HS-27A (cell line): ENCODE results near the gene INO80E.
"Not testable (repeated sequence)": the region's sequence is repeated elsewhere in the genome, so short reads cannot be mapped to it uniquely, and the experiment has no call there.

Experiments
- DNase-seq: peaks from one replicate; pipeline ENCODE4 v3.0.0-alpha.2; 2012; ENCODE audit warnings: low read depth, missing footprints

INO80E gene, protein sequence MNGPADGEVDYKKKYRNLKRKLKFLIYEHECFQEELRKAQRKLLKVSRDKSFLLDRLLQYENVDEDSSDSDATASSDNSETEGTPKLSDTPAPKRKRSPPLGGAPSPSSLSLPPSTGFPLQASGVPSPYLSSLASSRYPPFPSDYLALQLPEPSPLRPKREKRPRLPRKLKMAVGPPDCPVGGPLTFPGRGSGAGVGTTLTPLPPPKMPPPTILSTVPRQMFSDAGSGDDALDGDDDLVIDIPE

DNA sequence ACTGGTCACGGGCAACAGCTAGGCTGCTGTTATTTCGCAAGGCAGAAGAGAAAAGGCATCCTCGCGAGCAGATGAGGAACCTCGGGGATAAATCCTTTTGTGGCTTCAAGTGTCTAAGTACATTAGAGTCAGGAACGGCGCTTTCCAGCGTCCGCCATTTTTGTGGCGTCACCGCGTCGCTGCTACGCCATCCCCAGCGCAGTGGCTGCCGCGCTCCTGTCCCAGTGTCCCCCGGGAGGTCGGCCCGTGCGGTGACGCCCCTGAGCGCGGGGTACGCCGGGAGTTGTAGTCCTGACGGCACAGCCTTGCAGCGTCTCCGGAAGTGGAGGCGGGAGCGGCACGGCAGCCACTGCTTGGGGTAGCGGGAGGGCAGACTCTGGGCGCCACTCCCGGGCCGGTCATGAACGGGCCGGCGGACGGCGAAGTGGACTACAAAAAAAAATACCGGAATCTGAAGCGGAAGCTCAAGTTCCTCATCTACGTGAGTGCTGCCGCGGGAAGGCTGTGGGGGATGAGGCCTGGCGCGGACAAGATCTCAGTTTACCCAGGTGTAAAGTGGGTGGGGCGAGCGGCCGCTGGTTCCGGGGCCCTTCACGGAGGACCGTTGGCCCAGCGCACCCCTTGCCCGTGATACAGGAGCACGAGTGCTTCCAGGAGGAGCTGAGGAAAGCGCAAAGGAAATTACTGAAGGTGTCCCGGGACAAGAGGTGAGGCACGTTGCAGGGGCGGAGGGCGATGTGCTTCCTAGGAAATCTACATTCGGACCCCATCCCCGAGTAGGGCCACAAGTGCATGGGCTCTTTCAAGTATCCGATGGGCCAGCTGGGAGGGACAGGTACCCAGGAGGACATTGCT, at the start of gene INO80E:
Gene INO80E, plus strand, starts transcription at position 331 of the 855 bp plus-strand sequence. Its CDS starts 70 bp downstream, at position 401.
- DNase-seq, result peak; percentile 81

DNA sequence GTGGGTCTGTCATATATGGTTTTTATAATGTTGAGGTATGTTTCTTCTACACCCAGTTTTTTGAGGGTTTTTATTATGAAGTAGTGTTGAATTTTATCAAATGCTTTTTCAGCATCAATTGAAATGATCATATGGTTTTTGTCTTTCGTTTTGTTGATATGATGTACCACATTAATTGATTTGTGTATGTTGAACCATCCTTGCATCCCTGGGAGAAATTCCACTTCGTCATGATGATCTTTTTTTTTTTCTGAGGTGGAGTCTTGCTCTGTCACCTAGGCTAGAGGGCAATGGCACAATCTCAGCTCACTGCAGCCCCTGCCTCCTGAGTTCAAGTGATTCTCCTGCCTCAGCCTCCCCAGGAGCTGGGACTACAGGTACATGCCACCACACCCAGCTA, 48.1 kb upstream of the INO80E start:
- no peak for DNase-seq

DNA sequence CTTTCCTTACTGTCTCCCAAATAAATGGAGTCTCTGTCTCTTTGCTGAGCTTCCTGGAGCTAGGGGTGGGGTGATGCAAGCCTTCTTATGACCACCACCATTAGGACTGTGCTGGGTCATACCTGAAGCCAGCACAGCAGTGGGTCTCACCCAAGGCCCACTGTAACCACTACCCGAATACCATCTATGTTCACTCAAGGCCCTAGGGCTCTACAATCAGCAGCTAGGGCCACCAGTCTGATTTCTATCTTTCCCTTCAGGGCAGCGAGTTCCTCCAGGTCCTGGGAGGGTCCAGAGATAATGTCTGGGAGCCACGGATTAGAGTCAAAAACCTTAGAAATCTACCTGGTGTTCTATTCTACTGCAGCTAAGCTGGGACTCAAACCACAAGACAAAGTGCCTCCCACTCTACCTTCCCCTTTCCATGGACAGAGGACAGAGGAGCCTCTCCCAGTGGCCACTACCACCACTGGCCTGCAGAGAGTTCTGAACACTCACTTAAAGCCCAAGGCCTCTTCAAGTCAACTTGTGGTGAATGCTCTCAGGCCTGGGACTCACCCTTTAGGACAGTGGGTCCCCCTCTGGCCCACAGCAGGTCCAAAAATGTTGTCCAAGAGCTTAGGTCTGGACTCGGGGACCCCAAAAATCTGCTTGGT, 45.1 kb upstream of the INO80E start:
- DNase-seq, result no peak

DNA sequence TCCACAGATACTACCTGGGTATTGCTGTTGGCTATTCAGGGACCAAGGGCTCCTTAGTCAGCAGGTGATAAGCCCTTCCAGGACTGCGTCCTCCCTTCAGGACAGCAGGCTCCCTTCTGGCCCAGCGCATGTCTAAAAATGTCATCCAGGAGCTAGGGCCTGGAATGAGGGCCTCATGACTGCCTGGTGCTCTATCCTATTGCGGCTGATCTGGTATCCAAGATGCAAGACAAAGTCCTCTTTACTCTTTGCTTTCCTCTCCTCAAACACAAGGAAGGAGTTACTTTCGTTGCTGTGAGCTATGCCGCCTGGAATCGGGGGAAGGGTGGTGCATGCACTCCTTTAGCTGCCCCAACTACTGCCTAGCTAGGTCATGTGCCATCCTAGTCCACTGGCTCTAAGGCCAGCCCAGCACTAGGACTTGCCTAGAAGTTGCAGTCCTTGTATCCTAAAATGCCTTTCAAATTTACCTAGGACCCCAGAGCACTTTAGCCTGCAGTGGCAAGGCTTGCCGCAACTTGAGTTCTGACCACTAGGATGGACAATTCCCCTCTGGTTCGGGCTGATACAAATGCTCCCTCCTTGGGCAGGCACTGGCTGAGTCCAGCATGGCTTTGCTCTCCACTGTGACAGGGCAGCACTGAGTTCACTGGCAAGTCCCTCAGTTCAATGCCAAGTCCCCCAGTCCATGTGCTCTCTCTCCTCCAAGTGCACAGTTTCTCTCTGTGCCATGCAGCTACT, 44.2 kb upstream of the INO80E start:
- no peak for DNase-seq

DNA sequence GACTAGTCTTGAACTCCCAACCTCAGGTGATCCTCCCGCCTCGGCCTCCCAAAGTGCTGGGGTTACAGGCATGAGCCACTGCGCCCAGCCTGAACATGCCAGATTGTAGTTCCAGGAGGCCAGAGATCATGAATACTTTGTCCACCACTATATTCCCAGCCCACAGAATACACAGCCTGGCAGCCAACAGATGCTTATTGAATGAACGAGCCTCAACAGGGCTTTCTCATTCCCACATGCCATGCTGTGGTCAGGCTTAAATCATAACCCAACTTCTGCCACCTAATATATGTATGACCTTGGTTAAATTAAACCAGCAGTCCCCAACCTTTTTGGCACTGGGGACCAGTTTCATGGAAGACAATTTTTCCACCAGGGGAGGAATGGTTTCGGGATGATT, 37.3 kb upstream of the INO80E start:
- no peak for DNase-seq

DNA sequence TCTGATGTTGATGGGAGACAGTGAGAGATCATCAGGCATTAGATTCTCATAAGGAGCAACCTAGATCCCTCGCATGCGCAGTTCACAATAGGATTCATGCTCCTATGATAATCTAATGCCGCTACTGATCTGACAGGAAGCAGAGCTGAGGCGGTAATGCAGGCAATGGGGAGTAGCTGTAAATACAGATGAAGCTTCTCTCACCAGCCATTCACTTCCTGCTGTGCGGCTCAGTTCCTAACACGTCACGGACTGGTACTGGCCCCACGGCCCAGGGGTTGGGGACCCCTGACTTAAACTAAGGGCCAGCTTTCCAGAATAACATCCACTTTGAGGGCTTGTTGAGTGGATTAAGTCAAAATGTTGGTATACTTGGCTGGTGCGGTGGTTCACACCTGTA, 36.7 kb upstream of the INO80E start:
- DNase-seq, result no peak

DNA sequence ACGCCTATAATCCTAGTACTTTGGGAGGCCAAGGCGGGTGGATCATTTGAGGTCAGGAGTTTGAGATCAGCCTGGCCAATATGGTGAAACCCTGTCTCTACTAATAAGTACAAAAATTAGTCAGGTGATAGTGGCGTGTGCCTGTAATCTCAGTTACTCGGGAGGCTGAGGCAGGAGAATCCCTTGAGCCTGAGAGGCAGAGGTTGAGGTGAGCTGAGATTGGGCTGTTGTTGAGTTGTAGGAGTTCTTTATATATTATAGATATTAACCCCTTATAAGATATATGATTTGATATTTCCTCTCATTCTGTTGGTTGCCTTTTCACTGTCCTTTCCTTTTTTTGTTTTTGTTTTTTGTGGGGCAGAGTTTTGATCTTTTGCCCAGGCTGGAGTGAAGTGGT, 36.2 kb upstream of the INO80E start:
- not testable (repeated sequence) for DNase-seq

DNA sequence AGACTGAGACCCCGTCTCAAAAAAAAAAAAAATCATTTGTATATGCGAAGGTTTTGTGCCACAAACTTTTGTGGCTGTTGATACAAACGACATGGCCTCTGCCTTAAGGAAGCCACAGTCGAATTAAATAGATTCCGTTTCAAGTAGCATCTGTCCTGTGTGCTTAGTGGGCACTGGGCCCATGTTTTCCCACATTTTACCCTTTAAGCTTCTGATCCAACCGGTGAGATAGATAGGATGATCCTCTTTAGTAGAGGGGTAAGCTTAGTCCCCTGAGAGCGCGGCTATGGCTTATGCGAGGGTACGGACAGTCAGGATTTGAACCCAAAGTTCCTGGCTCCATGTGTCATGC, 34.9 kb upstream of the INO80E start:
- DNase-seq, result no peak

DNA sequence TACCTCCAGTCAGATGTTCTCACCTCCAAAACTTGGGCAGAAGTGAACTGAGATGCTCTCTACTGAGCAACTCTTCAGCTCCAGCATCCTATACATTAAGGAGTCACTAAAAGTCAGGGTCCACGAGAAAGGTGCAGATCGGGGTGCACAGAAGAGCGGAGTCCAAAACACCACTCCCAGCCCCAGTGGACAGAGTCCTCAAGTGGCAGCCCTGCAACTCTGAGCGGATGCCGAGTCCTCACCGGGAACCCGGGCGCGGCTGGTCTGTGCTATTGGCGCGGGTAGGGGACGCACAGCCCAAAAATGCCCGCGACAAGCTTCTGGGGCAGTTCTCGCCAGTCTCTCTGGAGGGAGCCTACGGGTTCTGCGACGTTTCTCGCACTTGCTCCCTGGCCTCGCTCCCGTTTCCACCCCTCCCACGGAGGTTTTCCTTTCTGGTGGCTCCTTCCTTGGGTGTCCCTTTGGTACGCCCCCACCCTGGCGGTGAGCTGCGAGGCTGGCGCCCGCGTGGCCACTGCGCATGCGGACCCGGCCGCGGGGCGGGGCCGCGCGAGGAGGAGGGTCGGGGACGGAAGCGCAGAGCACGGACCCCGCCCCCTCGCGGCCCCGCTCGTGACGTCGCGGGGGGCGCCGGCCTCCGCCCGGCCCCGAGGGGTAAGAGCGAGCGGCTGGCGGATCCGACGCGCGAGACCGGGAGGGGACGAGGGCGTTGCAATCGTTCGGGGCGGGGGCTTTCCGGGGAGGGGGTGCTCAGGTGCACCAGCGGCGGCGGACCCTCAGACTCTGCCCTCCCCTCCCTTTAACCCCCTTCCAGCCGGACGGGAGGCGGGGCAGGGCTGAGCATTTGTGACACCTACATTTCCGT, 34.3 kb upstream of the INO80E start, which contains the start of gene TMEM219:
Gene TMEM219, plus strand, starts transcription at position 601 of the 865 bp plus-strand sequence. CDS start 1,065 bp downstream, outside the sequence.
- peak; percentile 73 for DNase-seq

DNA sequence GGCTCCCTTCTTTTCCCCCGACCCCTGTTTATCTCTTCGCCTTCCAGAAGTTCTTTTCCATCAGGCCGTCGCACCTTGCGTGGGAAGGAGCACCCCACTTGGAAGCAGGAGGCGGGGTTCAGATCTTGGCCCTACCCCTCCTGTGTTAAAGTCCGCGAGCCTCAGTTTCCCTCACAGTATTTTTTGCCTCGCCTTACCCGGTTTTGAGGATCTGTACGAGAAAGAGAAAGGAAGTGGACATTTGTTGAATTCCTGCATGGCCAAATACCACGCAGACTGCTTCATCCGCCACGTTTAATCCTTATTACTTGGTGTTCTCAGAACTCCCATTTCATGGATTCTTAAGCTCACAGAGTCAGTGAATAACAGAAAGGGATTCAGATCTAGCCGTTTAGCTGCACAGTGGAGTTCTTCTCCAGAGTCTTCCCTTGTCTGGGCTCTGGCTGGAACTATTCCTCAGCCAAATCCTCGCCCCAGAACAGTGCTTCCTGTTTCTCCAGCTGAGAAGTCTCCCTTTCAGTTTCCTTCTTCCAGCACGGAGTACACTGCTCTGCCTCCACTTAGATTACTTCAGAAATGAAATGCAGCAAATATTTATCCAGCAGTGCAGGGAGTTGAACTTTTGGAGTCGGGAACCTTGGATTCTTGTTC, 33.6 kb upstream of the INO80E start:
- no peak for DNase-seq

DNA sequence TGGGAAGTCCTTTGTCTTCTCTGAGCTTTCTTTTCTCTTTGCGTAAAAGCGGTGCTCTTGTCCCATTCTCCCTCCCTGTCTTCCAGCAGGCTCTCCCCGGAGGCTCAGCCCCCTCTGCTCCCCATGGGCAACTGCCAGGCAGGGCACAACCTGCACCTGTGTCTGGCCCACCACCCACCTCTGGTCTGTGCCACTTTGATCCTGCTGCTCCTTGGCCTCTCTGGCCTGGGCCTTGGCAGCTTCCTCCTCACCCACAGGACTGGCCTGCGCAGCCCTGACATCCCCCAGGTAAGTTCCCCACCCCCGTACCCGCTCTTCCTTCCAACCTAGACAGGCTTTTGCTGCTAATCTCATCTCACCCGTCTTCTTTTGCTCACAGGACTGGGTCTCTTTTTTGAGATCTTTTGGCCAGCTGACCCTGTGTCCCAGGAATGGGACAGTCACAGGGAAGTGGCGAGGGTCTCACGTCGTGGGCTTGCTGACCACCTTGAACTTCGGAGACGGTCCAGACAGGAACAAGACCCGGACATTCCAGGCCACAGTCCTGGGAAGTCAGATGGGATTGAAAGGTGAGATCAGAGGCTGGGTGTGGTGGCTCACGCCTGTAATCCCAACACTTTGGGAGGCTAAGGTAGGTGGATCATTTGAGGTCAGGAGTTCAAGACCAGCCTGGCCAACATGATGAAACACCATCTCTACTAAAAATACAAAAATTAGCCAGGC, 32.9 kb upstream of the INO80E start:
- DNase-seq, result no peak

DNA sequence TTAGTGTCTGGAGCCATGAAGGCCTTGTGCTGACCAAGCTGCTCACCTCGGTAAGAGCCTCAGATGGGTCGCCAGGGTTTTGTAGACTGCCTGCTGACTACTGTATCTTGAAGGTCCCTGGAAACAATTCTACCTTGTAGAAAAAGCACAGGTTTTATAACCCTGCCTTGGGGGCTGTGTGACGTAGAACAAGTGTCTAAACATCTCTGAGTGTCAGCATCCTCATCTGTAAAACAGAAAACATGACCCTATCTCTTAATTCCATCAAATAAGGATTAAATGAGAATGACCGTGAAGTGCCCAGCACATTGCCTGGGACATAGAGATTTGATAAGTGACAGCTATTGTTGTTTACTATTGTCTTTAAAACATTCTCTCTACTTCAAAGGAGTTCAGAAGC, 27.8 kb upstream of the INO80E start:
- DNase-seq, result no peak

DNA sequence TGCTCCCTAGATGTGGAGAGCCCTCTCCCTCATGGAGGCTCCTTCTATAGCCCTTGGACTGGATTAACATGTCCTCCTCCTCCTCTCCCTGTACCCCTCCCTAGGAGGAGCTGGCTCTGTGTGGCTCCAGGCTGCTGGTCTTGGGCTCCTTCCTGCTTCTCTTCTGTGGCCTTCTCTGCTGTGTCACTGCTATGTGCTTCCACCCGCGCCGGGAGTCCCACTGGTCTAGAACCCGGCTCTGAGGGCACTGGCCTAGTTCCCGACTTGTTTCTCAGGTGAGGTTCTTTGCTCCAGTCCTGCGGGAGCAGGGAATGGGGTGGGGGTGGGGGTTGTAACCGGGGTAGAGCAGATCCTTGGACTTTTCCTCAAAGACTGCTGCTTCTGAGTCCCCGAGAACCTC, 24.7 kb upstream of the INO80E start:
- no peak for DNase-seq

DNA sequence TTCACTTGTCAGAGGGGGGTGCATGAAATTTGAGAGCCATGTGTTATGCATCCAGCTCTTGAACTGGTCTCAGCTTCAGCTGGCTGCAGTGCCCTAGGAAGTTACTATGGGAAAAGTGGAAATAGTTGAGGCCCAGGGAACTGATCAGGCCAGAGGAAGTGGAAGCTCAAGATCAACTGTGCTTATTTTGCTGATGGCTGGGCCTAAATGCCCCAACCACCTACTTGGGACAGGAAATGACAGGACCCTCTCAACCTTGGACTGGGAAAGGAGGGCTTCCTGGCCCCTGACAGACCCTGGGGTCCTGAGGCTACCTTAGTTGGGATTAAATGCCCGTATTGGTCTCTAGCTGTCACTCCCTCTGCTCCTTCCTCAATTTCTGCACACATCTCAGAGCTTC, 23.5 kb upstream of the INO80E start:
- DNase-seq, result no peak

DNA sequence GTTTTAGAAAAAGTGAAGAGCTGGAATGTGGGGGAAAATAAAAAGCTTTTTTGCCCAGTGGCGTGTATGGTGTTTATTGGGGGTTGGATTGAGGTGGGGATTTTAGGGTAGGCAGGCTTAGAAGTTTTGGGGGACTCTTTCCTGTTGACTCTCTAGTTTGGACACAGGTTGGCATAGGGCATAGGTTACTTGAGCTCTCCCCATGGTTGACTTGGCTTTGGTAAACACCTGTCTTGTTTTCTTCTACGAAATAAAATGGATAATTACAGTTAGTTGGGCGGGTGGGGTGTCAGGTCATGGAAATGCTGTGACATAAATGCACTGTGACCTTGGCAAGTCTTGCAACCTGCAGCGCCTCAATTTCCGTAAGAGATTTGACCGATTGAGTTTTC, 23.1 kb upstream of the INO80E start:
- no peak for DNase-seq

DNA sequence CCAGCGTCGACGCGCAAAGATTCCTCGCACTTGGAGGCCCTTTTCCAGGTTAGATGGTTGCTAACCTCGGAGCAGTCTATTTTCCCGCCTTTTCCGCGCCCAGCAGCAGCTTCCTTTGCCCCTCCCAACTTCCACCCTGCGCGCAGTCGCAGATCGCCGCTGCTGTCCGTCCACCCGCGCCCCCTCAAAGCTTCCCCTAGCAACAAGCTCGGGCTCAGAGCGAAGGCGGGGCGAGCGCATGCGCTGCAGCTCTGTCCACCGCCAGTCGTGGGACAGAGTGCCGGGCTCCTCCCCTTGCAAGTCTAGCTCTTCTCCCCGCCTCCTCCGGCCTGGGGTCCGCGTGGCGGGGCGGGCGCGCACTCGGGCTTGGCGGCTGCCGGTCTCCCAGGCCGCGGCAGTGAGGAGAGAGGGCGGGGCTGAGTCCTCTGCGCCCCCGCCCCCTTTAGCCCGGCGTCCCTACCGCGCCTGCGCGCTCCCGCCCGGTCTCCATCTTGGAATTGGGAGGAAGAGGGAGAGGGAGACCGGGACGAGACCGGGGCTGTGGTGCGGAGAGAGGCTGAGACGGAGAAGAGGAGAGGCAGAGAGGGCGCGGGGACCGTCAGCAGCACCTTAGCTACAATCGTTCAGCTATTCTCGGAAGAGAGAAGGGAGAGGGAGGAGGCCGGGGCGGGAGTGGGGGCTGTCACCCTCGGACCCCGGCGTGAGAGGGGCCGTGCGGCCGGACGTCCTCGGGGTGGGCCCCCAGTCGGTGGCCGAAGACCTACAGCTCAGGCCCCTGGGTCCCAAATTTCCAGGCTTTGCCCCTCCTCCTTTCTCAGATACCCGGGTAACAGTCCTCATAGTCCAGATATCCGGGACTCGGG, 22.4 kb upstream of the INO80E start, which contains the start of gene TAOK2:
Gene TAOK2, plus strand, starts transcription at position 485 of the 863 bp plus-strand sequence. CDS start 3,905 bp downstream, outside the sequence.
- peak; percentile 87 for DNase-seq

DNA sequence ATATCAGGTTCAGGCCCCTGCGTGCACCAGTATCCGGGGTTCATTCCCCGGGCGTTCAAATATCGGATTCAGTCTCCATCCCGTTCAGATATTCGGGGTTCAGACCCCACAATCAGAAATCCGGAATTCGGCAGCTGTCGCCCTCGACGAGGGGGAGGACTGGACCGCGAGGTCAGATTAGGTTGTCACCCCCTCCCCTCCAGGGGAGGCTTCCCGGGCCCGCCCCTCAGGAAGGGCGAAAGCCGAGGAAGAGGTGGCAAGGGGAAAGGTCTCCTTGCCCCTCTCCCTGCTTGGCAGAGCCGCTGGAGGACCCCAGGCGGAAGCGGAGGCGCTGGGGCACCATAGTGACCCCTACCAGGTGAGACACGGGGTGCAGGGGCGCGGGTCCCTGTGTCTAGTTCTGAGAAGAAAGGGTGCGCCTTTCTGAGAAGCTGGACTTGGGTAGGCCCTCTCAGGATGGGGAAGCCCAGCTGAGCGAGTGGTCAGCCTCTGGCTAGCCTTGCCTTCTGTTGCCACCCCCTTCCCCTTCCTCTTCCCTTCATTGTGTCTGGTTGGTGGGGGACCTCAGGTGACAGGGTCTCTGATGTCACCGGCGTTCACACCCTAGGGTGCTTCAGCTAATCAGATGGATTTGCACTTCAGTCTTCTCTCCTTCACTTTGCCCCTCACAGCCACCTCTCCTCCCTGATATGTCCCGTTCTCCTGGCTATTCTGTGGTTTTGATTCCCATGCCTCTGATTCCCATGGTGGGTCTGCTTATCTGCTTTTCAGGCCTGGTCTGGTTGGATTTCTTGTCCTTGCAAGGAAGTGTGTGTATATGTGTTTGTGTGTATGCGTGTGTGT, 21.5 kb upstream of the INO80E start:
- no peak for DNase-seq

DNA sequence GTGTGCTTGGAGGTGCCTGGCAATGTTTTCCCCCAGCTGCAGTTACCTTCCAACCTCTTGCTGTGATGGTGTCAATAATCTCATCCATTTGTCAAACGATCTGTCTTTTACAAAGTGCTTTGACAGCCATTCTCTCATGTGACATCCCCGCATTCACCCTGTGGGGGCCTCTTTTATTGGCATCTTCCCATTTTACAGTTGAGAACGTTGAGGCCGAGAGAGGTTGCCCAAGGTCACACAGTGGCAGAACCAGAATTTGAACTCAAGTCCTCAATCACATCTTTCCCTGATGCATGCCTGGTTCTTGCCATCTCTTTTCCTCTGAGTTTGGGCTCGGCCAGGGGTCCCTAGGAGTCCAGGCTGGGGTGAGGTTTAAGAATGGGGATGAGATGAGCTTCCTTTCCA, 20.9 kb upstream of the INO80E start:
- no peak for DNase-seq
